SW480 (cell line): ENCODE results near the gene DIMT1.

Source experiments
- DNase-seq: peaks from one replicate; pipeline ENCODE4 v3.0.0-alpha.2; 2016; ENCODE audit warnings: low spot score

DIMT1 gene

DNA sequence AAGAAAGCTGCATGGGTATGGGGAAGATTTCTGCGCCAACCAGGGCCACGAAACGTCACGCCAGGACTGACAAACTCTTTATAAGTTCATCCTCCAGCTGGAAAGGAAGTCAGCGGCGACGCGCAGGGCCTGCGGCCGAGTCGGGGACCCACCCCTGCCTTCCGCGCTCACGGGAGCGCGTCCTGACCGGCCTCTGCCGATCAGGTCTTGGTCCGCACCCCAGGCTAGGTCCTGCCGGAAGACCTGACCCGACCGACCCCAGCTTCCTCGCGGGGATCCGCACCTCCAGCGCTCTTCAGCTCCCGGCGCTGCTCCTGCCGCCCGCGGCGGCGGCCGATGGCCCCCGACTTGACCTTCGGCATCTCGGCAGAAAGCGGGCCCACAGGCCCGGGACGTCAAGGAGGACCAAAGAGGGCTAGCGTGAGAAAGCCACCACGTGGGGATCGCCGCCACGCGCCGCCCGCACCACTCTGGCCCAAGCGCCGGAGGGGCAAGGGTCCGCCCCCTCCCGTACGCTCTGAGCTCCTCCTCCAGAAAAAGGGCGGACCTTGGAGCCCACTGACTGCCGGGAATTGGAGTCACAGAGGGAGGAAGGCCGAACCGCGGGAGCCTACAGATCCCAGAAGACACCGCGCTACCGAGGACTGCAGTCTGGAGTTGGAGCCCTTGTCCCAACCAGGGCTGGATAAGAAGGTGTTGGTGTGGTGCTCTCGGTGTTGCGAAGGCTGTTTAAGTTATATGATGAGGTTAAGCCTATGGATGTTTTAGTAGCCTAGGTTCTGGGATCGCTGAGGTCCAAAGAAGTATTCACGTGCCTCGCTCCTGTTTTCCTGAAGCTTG is at the start of gene DIMT1:
TSS of gene DIMT1 (minus strand) at position 495 of the 840 bp plus-strand sequence. CDS start at position 362, 133 bp downstream.
- peak; percentile 97 for DNase-seq

DNA sequence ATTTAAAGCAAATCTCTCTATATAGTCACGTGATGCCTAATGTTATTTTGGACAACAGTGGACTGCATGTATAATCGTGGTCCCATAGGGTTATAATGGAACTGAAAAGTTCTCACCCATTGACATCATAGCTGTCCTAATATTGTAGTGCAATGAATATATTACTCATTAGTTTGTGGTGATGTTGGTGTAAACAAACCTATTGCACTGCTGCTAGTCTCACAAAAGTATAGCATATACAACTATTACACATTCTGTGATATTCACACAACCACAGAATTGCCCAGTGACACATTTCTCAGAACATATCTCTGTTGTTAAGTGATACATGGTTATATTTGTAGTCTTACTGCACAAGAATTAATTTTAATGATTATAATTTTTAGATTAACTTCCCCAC is 46.6 kb upstream of the DIMT1 start:
- no peak for DNase-seq

DNA sequence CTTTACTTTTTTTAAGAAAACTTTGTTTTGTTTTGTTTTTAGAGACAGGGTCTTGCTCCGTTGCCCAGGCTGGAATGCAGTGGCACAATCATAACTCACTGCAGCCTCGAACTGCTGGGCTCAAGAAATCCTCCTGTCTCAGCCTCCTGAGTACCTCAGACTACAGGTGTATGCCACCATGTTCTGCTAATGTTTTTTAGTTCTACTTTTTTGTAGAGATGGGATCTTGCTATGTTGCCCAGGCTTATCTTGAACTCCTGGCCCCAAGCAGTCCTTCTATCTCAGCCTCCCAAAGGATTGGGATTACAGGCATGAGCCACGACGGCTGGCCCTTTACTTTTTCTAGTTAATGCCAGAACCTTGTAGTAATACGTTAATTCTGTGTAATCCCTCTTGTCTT is 44.8 kb upstream of the DIMT1 start:
- no peak for DNase-seq

DNA sequence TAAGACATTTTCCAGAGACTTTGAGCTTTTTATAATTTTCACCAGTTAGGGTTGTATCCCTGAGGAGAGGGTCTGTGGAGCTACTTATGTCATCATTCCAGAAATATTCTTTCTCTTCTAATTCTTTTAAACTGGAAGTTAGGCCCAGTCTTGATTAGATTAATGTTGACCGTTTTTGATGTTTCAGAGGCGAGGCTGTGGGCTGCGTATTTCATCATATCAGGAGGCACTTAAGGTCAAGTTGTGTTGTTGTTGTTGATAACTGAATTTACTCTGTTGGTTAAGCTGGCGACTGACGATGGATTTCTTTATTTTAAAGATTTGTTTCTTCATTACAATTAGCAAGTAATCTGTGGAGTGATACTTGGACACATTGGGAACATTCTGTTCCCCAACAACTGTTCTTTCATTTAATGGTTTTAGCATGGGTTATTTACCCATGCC is 28.9 kb upstream of the DIMT1 start:
- DNase-seq: no peak

DNA sequence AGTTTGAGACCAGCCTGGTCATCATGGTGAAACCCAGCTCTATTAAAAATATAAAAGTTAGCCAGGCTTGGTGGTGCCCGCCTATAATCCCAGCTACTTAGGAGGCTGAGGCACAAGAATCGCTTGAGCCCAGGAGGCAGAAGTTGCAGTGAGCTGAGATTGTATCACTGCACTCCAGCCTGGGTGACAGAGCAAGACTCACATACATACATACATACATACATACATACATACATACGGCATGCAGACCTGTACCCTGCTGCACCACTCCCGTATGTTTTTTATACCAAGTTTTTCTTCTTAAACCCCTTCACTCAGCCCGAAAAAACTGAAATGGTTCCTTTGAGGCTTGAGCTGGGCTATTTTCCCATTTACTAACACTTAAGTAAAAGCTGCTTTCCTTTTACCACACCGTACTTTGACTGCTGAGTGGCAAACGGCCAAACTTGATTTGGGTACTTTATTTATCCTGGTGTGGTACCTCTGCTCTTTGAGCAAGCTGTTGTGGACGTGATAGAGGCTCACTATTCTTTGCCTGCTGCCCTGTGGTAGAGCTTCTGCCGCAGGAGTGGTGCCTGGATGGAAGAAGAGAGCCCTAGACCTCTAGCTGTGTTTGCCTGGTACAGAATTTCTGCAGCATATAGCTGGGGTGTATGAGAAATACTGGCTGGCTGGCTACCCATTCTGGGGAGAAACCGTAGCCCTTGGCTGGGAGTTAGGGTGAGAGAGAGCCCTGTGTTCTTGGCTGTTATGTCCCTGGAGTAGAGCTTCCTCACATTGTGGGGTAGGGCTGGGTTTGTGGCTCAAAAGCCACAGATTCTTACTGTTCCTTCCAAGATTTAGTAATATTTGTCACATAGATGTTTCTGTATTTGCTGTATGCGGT is 28.3 kb upstream of the DIMT1 start:
- no peak for DNase-seq

DNA sequence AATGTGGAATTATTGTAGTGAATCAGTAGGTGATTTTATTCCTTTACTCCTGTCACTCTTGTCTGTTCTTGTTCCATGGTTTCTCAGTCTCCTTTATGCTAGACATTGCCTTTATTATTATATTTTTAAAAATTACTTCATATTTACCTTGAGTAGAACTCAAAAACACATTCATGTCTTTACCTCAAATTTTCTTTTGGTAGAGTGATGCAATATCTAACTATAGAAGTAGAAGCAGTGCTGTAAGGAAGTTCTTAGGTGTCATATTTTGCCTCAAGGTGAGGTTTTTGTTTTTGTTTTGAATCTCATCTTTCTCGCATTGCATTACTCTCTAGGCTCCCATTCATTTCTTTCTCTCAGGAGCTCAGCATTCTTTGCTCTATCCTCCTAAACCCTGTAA is 21.1 kb upstream of the DIMT1 start:
- DNase-seq: no peak

DNA sequence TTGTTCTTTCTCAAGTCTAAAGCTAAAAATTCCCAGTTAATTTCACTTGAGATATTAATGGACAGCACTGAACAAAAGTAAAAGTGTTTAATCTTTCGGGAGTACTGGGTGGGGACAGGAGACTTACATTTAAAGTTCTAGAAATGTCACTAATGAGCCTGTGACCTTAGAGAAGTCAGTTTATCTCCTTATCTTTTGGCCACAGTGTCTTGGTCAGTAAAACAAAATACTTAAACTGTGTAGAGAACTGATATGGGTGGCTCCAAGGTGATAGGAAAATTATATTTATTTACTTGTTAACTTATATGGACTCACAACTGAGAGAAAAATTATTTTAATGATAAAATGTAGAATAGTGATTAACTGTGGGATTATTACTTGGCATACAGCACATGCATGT is 17.7 kb upstream of the DIMT1 start:
- no peak for DNase-seq

DNA sequence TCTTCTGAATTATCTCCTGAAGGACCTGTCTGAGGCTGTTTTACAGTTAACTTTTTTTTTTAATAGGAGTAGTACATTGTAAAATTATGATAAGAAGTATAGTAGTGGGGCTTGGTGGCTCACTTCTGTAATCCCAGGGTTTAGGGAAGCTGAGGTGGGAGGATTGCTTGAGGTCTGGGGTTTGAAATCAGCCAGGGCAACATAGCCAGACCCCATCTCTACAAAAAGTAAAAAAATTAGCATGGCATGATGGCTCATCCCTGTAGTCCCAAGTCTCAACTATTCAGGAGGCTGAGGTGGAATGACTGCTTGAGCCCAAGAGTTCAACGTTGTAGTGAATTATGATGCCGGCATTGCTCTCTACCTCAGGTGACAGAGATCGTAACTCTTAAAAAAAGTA is 15.9 kb upstream of the DIMT1 start:
- no peak for DNase-seq

DNA sequence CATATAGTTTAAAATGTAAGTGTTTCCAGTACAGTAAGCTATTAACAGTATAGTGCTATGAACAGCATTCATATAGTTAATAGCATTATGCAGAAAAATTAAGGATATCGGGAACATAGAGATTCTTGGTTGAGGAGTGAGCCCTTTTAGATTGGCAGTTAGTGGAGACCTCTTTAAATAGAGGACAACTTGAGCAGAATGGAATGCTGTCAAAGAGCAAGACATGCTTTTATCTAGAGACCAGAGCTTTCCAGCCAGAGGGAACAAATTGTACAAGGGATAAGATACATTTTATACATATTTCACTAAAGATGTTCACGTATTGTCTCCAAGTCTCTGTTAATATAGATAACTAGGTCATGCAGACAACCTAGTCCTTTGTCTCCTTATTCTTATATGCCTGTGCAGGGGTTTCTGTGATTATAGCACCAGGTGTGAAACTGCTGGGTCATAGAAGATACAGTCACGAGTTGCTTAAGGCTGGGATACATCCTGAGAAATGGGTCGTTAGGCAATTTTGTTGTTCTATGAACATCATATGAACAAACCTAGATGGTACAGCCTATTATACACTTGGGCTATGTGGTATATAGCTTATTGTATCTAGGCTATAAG is 14.9 kb upstream of the DIMT1 start:
- DNase-seq: no peak

DNA sequence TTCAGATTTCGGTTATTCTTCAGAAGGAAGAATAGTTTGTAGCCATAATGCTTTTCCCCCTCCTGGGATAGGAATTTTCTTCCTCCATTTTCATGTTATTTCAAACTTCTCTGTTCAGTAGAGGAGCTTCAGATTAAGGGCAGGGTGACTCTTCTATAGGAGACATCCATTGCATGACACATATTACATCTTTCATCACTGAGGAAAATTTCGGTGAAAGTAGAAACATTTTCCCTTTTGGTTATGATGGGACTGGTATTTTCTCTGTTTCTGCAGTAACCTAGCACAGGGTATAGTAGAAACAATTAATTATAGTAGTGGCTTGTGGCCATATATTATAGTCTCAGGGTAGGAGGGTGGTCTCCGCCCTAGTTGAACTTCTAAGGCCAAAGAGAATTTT is 10.0 kb upstream of the DIMT1 start:
- DNase-seq: no peak

DNA sequence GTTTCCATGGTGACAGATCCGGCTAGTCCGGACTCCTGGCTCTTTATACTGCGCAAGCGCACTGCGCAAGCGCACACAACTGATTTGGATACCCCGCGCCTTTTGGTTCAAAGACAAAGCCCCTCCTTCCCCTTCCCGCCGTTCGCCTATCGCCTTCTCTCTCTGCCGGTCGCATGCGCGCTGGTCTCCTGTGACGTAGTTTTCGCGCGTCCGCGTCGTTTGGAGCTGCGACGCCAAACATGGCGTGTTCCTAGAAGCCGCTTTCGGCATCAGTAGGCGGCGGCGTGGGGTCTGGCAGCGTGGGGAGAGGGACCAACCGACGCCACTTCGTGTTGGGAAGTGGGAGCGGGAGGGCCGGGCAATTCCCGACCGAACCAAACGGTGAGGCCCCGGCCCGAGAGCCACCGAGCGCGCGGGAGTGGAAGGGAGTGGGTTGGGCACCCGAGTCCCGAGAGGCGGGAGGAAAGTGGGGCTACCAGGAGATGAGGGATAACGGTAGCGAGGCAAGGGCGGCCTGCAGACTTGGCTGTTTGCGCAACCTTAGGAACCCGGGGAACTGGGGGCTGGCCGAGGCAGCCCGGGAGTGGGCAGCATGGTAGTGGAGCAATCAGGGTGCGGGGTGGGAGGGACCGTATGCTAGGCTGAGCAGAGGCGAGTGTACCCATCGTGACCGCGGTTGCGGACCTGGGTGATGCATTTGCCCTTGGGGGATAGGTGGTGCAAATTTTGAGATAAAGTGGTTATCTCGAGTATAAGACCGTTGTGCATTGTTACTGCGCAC is 9.0 kb upstream of the DIMT1 start, which contains the start of gene IPO11:
TSS of gene IPO11 (plus strand) at position 215 of the 781 bp plus-strand sequence. CDS start 24,517 bp downstream, outside the sequence.
- peak; percentile 98 for DNase-seq

DNA sequence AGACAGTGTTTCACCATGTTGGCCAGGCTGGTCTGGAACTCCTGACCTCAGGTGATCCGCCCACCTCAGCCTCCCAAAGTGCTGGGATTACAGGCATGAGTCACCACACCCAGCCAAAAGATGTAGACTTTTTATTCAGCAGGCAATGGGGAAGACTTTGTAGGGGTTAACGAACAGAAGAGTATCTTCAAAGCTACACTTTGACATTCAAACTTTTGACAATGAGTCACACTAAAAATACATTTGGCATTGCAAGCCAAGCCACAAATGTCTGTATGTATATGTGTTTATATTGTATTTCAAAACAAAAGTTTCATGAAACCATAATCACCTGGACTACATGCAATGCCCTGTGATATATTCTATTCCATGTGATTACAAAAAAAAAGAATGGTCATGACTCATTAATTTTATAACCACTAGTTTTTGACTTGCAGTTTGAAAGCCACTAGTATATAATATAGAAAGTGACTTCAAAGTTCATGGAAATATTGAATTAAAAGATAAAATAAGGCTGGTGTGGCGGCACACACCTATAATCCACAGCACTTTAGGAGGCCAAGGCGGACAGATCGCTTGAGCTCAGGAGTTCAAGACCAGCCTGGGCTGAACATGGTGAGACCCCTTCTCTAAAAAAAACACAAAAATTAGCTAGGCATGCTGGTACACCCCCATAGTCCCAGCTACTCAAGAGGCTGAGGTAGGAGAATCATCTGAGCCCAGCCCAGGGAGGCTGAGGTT is 8.3 kb downstream of the DIMT1 start:
- DNase-seq: peak; percentile 59

DNA sequence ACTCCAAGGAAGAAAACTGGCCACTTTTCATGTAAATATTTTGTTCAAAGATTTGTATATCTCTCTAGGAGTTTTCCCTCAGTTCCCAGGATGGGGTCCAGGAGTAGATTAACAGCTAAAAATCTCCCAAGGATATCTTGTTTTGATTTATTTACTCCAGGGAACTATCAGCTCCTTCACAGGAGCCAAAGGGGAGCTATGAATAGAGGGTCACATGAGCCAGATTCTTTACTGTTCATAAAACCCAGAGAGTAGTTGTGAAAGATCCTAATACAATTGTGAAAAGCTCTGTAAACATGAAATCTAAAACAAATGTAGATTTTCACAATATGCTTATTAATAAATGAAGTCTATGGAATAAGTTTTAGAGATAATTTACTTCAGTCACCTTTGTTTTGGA is 16.9 kb downstream of the DIMT1 start:
- DNase-seq: no peak

DNA sequence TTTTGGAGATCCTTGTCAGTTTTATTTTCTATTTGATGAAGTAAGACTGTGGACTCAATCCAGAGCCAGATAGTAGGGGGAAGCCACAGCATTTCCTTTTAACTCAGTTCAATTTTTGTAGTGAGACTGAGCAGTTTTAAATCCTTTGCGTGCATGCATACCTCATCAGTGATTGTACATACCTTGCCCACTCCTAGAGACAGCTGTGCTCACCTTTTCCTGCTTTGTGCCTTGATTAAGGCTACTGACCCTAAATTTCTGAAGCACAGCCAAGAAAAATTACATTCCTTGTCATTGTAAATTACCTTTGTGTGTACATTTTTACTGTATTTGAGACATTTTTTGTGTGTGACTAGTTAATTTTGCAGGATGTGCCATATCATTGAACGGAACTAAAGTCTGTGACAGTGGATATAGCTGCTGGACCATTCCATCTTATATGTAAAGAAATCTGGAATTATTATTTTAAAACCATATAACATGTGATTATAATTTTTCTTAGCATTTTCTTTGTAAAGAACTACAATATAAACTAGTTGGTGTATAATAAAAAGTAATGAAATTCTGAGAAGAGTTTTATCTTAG is 17.8 kb downstream of the DIMT1 start:
- no peak for DNase-seq

DNA sequence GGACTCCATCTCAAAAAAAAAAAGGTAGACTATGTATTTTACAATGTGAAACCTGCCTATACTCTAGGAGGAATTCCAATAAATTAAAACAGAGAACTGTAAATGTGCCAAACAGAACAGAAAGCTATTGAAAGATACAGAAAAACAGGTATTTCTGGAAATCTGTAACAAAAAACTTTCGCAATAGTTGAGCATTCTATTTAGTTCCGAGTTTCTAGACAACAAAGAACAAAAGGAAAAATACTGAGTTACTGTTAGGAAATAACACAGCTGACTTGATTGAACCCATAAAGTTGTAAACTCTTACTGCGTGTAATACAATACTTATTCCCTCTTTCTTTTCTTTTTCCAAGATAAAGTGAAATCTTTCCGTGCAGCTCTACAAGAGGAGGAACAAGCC is 18.6 kb downstream of the DIMT1 start:
- DNase-seq: no peak

DNA sequence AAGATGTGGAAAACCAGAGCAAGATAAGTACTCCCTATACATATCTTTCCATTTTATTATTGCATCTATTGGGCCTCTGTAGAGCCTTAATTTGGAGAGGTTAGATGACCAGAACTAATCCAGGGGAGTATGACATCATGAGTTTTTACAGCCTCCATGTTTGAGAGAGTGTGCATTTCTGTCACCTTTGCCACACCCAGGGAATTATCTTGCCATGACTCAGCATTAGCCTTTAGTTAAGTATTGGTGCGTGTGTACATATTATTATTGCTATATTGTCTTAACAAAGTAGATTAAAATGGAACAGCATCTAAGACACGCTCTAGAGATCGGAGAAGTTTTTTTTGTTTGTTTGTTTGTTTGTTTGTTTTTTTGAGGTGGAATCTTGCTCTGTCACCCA is 27.6 kb downstream of the DIMT1 start:
- peak; percentile 47 for DNase-seq

DNA sequence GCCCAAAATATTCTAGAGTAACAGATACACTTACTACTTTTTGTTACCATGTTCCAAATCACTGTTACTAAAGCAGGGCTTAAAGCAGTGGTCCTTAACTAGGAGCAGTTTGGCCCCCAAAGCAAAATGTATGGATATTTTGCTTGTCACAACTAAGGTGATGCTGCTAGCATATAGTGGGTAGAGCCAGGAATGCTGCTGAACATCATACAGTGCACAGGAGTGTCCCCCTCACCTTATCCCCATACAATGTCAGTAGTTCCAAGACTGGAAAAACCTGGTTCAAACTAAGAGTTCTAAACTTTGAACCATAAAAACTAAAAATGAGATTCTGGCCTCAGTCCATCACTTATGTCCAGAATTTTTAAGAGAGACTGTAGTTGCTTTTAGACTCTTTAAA is 28.1 kb downstream of the DIMT1 start:
- DNase-seq: no peak

DNA sequence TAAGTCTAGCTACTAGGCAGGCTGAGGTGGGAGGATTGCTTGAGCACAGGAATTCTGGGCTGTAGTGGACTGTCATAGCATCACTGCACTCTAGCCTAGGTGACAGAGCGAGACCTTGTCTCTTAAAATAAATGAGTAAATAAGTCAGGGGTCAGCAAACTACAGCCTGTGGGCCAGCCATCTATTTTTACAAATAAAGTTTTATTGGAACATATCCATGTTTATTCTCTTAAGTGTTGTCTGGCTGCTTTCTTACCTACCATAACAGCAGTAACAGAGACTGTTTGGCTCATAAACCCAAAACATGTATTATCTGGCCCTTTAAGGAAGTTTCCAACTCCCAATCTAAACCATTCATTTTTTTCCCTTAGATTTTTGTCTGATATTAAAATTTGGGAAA is 29.6 kb downstream of the DIMT1 start:
- DNase-seq: no peak

DNA sequence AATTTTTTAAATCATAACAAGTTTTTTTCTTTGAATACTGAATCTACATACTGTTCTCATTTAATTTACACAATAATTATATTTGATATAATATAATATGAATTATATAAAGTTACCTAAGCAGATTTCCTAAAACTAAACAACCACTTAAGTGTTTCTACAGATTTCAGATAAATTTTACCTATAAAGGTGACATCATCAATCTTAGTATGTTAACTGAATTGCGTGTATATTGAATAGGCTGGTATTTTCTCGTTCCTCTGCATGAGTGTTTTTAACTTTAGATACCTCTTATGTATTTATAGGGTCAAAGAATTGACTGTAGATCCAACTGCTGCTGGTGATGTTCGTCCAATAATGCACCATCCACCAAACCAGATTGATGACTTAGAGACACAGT is 30.3 kb downstream of the DIMT1 start:
- DNase-seq: no peak

DNA sequence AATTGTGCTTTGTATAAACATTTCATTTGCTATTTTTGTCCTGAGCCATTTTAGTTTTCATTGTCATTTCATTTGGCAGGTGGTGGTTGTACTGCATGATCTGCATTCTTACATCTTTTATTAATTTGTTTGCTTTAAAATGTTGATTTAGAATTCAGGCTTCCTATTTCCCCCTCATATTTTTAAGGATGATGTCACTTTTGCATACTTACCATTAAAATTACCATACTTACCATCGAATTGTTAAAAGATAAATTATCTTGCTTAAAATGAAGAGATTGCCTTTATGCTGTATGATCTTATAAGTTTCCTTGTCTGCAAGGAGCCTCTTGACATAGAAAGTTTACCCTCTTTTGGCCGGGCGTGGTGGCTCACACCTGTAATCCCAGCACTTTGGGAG is 31.1 kb downstream of the DIMT1 start:
- DNase-seq: no peak

DNA sequence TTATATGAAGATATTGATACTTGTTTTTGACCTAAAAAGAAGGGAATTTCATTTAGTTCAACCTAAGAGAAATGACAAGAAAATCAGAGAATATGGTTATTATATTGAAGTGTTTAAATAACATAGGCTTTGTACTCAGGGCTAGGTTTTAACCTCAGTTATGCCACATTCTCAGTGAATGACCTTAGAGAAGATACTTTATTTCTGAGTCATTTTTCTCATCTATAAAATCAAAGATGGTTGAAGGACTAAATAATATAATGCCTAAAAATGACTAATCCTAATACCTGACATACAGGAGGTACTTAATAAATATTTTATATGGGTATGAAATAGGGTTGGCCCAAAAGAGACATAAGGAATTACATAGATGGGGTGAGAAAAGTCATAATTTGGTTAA is 32.3 kb downstream of the DIMT1 start:
- DNase-seq: no peak
